Activated CD4-positive, alpha-beta T cell treated with anti-CD3 and anti-CD28 coated beads for 4 hours (primary cell): ENCODE results near the gene CHMP1B.
"Not testable (repeated sequence)": the region's sequence is repeated elsewhere in the genome, so short reads cannot be mapped to it uniquely, and the experiment has no call there.

ENCODE experiments used
- DNase-seq, 2 donors: peaks; one replicate each; pipeline ENCODE4 v3.0.0-alpha.2; 2020

The CHMP1B gene

DNA sequence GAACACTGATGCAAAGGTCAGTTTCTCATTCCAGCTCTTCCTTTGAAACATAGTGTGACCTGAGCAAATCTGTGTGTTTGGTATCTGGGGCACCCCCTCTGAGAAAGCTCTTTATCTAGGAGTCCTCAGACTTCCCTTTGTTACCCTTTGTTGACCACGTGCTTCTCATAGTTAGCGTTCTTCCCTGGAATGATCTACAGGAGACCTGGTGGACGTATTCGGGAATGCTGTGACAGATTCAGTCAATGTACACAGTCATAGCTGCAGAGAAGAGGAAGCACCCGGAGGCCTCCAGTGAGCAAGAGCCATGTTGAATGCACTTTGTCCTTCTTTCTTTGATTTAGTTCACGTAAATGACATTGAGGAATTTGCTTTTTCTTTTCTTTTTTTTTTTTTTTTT, 10.7 kb upstream of the CHMP1B start:
- DNase-seq: no peak

DNA sequence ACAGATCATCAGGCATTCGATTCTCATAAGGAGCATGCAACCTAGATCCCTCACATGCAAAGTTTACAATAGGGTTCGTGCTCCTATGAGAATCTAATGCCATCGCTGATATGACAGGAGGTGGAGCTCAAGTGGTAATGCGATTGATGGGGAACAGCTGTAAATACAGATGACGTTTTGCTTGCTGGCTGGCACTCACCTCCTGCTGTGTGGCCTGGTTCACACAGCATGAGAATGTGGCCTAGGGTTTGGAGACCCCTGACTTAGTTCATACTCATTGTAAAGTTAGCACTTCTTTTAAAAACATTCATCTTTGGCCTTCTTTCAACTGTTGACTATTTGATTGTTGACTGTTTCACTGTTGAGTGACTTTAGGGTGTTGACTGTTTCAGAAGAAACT, 8.7 kb upstream of the CHMP1B start:
- DNase-seq: no peak

DNA sequence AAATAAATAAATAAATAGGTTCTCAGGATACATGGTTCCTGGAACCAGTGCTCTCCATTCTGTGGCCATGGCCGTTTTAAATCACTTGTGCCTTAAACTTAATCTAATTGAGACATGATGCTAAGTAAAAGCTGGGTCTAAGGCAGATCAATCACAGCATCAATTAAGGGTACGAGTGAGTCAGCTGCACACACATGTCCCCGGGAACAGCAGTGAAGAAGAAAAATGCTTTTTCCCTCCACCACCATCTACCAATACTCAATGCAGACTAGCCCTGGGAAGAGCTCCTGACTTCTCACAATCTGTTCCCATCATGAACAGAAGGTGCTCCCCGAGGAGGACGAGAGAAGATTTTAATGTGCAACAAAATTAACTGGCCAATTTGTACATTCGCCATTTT, 6.8 kb upstream of the CHMP1B start:
- no peak for DNase-seq

DNA sequence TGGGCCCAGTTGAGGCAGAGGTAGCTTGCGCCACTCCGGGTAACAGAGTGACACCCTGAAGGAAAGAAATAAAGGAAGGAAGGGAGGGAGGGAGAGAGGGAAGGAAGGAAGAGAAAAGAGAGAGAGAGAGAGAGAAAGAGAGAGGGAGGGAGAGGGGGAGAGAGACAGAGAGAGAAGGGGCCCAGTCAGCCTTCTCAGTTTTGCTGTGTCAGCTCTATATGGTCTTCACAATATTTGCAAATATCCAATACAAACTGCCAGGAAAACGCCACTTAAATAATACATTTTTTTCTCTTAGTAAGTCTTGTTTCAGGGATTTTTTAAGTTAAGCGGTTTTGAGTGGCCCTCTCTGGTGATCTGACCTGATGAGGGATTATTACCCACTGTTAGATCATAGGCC, 5.6 kb upstream of the CHMP1B start:
- no peak for DNase-seq

DNA sequence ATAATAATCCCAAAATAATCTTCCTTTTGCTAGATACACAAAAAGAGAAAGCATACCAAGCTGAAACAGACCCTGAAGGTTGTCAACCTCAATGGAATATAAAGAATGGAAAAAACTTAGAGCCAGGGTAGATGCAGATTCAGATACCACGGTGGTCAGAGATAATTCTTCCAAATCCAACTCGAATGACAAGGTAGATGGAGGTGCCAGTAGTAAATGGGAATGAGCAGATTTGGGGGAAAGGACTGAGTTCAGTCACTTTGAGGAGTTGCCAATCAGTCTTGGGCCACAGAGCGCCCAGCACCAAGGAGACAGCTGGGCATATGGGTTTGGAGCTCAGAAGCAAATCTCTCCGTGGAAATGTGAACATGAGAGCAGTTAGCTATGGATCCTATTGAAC, 3.4 kb upstream of the CHMP1B start:
- no peak for DNase-seq

DNA sequence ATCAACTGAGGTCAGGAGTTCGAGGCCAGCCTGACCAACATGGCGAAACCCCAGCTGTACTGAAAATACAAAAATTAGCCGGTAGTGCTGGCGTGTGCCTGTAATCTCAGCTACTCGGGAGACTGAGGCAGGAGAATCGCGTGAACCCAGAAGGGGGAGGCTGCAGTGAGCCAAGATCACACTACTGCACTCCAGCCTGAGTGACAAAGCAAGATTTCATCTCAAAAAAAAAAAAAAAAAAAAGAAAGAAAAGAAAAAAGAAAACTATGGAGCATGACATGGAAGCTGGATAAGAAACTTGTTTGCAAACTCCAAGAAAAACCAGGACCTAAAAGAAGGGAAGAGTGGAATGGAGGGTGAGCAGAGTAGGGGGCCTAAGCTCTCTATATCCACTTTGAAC, 1.9 kb upstream of the CHMP1B start:
- DNase-seq: no peak

DNA sequence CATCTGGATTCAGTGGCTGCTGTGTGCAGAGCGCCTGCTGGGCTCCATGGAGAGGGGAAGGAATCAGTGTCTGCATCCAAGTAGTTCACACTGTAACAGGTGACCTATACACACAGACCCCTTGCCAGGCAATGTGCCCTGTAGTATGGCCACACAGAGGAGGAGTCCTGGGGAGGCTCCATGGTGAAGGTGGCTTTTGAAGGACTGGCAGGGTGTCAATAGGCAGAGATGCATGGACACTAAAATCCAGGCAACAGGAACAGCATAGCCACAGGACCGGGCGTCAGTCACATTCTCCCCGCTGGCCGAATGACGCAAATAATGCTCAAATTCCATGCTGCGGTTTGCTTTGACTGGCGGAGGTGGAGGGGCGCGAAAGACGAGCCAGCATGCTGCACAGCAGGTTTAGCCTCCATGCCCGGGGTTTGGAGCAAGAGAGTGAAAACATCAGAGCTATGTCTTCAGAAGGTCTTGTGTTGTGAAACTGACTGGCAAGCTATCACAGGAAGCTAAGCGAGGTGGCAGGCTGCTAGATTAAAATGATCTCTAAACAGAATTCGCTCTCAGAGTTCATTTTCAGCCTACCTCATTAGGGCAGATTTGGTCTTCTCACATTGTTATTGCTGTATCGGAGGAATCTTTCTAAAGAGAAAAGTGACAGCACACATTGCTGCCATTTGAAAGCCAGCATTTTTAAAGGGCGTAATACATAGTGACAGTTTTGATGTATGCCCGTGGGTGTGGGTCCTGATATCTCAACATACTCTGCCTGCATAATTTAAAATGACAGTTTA, 1.2 kb upstream of the CHMP1B start:
- DNase-seq: peak; percentile 38 to 42

DNA sequence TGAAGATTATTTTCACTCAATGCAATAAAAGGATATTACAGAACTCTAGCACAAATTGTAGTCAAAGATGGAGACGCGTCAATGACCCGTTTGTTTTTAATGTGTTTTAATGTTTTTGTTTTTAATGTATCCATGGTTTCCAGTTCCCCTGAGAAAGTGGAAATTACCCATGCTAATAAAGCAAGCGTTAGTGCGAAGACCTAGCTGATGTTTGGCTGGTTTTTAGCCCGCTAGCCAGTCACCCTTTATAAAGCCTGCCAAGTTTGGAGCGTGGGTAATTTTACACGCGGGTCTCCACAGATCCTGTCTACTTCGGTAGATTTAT, 430 bp upstream of the CHMP1B start:
- DNase-seq: no peak

DNA sequence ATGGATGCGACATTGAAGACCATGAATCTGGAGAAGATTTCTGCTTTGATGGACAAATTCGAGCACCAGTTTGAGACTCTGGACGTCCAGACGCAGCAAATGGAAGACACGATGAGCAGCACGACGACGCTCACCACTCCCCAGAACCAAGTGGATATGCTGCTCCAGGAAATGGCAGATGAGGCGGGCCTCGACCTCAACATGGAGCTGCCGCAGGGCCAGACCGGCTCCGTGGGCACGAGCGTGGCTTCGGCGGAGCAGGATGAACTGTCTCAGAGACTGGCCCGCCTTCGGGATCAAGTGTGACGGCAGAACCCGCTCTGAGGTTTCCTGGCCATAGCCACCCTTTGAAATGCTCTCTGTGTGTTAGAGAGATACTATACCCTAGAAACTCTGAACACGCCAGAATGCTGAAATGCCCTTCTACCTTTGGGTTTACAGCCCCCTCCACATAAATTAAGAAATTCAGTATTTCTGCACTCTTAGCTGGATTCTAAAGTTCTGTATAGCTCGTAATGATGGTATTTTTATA, 659 bp downstream of the CHMP1B start:
- peak; percentile 22 to 36 for DNase-seq

DNA sequence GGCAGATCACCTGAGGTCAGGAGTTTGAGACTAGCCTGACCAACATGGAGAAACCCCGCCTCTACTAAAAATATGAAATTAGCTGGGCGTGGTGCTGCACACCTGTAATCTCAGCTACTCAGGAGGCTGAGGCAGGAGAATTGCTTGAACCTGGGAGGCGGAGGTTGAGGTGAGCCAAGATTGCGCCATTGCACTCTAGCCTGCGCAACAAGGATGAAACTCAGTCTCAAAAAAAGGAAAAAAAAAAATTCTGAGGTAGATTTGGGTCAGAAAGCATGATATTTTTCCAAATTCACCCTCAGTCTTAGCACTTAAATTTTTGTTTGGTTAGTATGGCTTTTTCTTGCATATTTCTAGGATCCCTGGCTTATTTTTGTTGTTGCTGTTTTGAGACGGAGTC, 3.3 kb downstream of the CHMP1B start:
- DNase-seq: not testable (repeated sequence)

DNA sequence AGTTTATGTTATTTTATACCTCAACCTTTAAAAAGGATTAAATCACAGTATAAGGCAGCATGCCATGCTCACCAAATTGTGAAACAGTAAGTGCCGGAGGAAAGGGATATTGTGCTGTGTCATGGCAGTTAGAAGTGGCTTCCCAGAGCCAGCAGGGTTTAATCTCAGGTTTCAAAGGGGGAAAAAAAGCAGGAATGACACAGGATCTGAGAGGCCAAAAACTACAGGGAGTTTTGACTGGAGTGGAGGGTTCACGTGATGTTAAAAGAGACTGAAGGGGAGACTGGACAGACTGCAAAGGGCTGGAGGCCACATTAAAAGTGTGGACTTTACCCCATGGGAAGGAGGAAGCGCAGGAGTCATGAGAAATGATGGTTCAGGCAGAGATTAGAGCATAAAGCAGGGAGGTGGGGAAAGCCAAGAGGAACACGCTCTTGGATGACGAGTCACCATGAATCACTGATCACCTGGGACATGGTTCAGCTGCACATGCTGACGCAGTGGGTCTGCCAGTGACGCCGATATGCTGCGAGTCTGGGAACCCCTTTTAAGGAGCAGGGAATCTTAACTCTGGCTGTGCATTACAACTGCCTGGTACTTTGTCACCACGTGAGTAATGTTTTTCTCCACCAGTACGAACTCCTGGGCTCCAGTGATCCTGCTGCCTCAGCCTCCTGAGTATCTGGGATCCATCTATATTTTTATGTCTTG, 6.1 kb downstream of the CHMP1B start:
- DNase-seq: no peak

DNA sequence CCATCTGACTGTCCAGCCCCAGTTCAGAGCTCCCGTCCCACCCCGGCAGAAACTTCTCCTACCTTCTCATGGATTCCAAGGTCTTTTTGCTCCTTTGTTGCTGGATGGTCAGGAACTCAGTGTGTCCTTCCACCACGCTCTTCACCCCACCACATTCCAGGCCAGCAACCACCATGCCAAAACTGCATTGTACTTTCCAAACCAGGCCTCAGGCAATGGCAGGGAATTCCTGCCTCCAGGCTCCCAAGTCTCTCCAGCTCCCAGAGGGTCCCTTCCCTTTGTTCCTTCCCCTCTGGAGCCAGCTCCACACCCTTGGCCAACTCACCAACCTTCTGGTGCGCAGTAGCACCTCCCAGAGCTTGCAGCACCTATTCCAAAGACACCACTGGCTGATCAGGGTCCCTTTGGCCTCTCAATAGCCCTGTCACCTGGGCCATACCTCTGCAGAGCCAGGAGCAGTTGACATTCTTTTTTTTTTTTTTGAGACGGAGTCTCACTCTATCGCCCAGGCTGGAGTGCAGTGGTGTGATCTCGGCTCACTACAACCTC, 8.1 kb downstream of the CHMP1B start:
- DNase-seq: no peak

DNA sequence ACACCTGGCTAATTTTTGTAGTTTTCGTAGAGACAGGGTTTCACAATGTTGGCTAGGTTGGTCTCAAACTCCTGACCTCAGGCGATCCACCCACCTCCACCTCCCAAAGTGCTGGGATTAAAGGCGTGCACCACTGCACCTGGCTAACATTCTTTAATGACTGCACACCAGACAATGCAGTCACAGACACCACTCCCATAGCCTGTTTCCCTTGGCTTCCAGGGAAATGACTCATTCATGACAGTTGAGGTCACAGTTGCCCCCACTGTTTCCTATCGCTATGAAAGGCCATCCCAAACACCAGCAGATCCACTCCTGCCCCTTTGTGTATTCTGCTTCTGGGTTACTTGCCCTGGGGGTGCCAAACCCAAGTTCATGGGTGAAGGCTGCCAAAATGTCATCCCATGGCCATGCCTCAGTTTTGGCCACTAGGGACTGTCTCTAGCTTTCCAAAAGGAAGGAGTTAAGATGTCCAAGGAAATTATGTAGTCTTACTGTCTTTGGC, 8.7 kb downstream of the CHMP1B start:
- DNase-seq: no peak

DNA sequence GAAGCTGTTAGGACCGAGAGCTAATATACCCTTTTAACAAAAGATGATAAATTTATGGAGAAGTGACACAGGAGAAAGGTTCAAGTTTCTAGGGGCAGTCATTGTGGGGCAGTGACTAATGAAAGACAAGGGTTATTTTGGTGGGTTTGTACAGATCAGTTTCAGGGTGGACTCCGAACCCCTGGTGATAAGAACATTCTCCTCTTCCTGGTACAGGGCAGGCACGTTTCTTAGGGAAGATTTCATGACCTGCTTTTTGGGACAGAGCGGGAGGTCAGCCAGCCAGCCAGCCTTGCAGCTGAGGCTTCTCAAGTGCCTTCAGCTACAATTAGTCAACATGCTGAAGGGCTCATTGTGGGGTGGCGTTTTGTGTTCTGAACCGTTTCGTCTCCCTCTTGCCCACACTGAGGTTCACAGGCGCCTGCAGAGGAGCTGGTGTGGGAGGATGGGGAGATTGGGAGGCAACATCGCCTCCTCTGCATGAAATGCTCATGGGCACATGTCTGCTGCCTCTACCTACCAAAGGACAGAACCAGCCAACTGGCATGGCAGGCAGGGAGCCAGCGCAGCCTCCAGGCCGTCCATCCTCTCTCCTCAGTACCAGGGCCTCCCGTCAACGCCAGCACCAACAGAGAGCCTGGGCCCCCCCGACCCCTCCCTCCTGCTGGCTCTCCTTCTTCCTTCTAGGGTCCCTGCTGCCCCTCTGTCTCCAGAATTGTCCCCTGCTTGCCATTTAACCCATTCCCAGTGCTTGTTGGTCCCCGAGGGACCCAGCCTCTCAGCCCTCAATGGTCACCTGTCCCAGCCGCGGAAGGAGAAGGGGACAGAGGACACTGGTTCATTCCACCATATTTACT, 9.6 kb downstream of the CHMP1B start:
- no peak for DNase-seq

DNA sequence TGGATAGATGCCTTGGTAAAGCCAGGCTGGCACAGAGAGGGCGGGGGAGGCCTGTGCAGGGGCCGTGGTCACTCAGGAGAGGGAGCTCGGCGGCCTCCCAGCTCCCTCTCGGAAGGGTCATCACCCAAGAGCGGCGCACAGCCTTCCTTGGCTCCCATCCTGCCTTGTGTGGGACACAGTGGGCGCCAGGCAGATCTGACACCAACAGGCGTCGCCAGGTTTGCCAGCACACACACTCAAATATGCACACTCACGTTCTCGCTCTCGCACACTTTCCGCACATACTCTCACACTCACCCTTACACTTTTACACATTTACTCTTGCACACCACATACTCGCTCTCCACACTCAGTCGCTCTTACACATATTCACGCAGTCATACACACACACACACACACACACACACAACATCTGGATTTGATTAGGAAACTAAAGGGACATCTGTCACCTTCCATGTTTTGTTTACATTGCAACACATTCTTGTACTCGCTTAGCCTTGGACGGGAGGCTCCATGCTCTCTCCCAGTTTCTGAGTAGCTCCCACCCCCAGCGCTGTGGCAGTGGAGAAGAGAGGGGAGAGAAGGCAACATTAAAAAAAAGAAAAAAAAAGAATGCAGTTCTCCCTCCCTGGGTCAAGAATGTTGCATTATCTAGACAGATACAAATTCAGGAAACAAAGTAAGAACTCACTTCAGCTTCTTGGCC, 10.5 kb downstream of the CHMP1B start:
- DNase-seq: no peak

DNA sequence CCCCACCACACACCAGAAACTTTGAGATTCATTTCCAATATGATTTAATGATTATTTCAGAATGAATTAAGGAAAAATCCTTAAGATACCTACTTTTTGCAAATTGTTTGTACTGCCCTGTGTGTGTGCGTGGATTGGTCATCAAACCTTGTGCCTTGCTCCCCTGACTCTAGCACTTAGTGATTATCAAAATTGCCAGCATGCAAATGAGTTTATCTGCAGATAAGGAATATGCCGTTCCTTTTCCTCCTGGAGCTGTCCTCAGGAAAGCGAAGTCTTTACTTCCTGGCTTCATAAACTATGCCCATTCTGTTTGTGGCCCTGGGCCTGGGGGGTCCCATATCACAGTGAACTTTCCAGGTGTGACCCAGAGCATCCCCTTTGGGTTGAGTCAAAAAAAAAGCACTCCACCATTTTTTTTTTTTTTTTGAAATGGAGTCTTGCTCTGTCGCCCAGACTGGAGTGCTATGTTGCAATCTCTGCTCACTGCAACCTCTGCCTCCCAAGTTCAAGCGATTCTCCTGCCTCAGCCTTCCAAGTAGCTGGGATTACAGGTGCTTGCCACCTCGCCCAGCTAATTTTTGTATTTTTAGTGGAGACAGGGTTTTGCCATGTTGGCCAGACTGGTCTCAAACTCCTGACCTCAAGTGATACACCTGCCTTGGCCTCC, 11.4 kb downstream of the CHMP1B start:
- no peak for DNase-seq

DNA sequence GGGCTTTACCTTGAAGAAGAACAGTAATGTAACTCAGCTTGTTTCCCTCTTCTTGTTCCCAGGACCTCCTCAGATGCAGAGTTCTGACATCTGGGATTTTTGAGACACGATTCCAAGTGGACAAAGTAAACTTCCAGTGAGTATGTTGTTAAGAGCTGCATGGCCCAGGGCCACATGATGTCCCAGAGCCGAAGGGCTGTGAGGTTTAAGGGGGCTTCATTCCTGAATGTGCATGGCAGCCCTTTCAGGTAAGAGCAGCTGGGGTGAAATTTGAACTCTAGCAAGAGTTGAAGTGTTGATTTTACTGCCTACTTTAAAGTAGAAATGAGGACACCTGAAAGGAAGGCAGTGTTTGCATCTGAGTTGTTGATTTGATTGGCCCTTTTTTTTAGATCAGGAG, 13.3 kb downstream of the CHMP1B start:
- no peak for DNase-seq

DNA sequence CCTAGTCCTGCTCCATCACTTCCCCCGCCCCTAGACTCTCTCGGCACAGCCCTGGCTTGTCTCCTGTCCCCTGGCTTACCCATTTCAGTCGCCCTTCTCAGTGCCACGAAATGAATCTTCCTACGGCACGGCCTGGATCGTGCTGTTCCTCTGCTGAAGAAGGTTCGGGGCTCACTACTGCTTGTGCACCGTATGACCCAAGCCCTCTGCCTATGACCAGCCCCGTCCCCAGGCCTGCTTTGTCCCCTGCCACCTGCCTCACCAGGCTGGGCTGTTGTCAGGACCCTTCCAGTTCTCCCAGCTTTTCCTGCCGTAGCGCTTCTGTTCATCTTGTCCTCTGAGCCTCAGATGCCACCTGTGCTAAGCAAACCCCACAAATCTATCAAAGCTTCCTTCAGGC, 13.9 kb downstream of the CHMP1B start:
- no peak for DNase-seq

DNA sequence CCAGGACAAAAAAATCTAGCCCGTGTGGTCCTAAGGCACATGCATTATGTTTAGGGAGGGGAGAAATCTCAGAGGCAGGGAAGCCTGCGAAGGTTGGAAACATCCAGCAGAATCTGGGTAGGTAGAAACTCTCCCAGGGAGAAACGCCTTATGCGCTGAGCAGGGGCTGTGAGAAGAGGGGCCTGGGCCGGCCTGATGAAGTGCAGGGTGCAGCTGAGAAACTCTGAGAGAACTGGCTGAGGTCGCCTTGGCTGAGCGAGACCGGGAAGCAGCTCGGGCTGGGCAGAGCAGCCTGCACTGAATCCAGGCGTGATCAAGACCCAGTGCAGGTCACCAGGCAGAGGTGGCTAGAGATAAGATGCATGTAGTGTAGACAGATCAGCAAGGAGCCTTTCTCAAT, 15.1 kb downstream of the CHMP1B start:
- DNase-seq: no peak

DNA sequence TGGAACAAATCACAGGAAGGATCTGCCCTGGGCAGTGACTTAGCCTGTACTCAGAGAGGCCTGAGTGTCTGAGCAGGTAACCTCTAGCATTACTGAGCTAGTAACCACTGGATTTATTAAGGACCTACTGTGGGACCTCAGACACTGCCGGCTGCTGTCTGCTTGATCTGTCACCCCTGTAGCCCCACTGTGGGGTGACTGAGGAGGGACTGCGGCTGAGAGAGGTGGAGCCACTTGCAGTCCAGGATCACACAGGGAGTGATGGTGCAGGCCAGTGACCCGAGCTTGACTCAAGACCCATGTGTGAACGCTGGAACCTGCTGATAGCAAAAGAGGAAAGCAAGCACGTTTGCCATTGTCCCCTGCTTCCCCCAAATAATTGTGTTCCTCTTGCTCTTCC, 15.6 kb downstream of the CHMP1B start:
- no peak for DNase-seq

DNA sequence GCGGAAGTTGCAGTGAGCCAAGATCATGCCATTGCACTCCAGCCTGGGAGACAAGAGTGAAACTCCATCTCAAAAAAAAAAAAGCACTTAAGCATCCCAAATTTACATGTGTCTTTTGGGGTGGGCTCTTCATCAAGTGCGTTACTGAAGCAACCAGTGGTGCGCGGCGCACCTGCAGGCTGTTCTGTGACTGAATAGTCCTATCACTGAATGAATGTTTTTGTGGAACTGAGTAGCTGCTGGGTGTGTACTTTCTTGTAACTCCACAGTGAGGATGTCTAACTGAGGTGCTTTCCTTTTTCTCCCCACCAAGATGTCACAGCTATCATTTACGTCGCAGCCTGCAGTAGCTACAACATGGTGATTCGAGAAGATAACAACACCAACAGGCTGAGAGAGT, 17.0 kb downstream of the CHMP1B start:
- no peak for DNase-seq

DNA sequence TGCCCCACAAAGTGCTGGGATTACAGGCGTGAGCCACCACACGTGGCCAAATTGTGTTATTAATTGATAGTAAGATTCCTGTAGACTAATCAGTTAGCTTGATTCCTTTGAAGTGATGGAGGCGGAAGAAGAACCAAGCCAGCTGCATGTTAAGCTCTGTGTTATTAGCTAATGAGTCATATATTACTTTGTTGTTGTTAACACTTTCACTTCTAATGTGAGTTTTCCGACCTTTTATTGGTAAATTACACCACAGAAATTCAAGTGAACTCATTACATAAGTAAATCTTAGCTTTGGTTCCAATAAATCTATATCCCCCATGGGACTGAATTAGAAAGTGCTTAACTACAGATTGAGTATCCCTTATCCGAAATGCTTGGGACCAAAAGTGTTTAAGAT, 20.3 kb downstream of the CHMP1B start:
- no peak for DNase-seq
